GM12878 (cell line): ENCODE results near the gene ADGRD2. TPM values are rescaled to one million over a fixed set of nuclear protein-coding genes. Genes with fewer than 3 reads are reported as not detected.

Experiments used
- ATAC-seq: fragments of 200-7000 bp; cut with Tn5 transposase; 3 replicates; pipeline ENCODE4 v1.9.1; 2020; ENCODE audit warnings: mild to moderate bottlenecking, moderate library complexity
- BruUV-seq: library from RNA; stranded (reverse); fragments of 400-500 nt; replicated peaks from 2 replicates; lab custom pipeline; 2021; lab: Mats Ljungman, UMichigan
- CTCF ChIA-PET: fragments of 300-600 bp; sonication (Branson Sonifier 250); formaldehyde crosslinking; extraction: SDS; loops from one replicate; lab custom pipeline; 2021; ENCODE audit warnings: inconsistent platforms; lab: Yijun Ruan, JAX
- POLR2A ChIA-PET: fragments of 350-600 bp; formaldehyde crosslinking; extraction: SDS; loops from one replicate; lab custom pipeline; 2021; ENCODE audit warnings: inconsistent platforms; lab: Charles Lee
- RAD21 ChIA-PET: fragments of 300-600 bp; sonication (Branson Sonifier 250); formaldehyde crosslinking; loops from one replicate; lab custom pipeline; 2023; ENCODE audit warnings: antibody characterized with exemption; ENCODE audit not compliant: unreplicated experiment; lab: Charles Lee
- SMC1A ChIA-PET: fragments of 300-600 bp; sonication (Branson Sonifier 250); formaldehyde crosslinking; loops from one replicate; lab custom pipeline; 2023; ENCODE audit not compliant: unreplicated experiment, uncharacterized antibody; lab: Charles Lee
- DNase-seq: peaks from one replicate; pipeline ENCODE4 v3.0.0-alpha.2; 2011; ENCODE audit warnings: low read depth, low spot score
- FAIRE-seq: peaks from 3 replicates; lab custom pipeline; 2011; peaks lifted over from hg19 to GRCh38; lab: Jason Lieb, UNC
- H2AFZ ChIP-seq: 2 replicates; pipeline ENCODE4 v1.6.0; 2011; ENCODE audit warnings: low read depth, low read length, control low read depth; ENCODE audit not compliant: control insufficient read depth
- H3K27ac ChIP-seq: 2 replicates; pipeline ENCODE4 v1.5.1; 2011; ENCODE audit warnings: control low read depth; ENCODE audit not compliant: control insufficient read depth, insufficient read depth
- H3K27me3 ChIP-seq, 2 experiments: replicated peaks in 1 of 2; 2 replicates each; pipeline versions ENCODE4 v1.6.0 to v1.6.1; 2011; ENCODE audit warnings: low read length in 1 of 2; ENCODE audit not compliant: control insufficient read depth in 2 of 2, insufficient read depth in 2 of 2
- H3K36me3 ChIP-seq, 2 experiments: 2 replicates each; pipeline ENCODE4 v1.5.1; 2011; ENCODE audit warnings: low read length in 1 of 2; ENCODE audit not compliant: control insufficient read depth in 2 of 2, insufficient read depth in 2 of 2
- H3K4me1 ChIP-seq: 2 replicates; pipeline ENCODE4 v1.6.1; 2011; ENCODE audit warnings: mild to moderate bottlenecking, low read length, moderate library complexity, mixed read lengths; ENCODE audit not compliant: control insufficient read depth, insufficient read depth
- H3K4me2 ChIP-seq: 2 replicates; pipeline ENCODE4 v1.6.0; 2011; ENCODE audit warnings: control low read depth; ENCODE audit not compliant: control insufficient read depth, insufficient read depth
- H3K4me3 ChIP-seq: fragments of 200-600 bp; sonication (generic); 2 replicates; pipeline ENCODE4 v1.5.1; 2016
- H3K79me2 ChIP-seq: 2 replicates; pipeline ENCODE4 v1.6.0; 2011; ENCODE audit warnings: low read length; ENCODE audit not compliant: control insufficient read depth, insufficient read depth
- H3K9ac ChIP-seq: 2 replicates; pipeline ENCODE4 v1.8.0; 2011; ENCODE audit warnings: low read length, control low read depth, mixed read lengths; ENCODE audit not compliant: control insufficient read depth, insufficient read depth
- H3K9me3 ChIP-seq: replicated peaks from 3 replicates; pipeline ENCODE4 v1.5.1; 2011; ENCODE audit warnings: mild to moderate bottlenecking, low read length; ENCODE audit not compliant: control insufficient read depth, insufficient read depth
- H4K20me1 ChIP-seq: 2 replicates; pipeline ENCODE4 v1.6.0; 2011; ENCODE audit not compliant: control insufficient read depth, insufficient read depth
- ATF7 ChIP-seq: fragments of 450-650 bp; IDR thresholded peaks from 2 replicates; pipeline ENCODE4 v1.6.1; 2016; ENCODE audit warnings: low read depth, mild to moderate bottlenecking
- IKZF1 ChIP-seq: fragments of 450-650 bp; conservative IDR thresholded peaks from 2 replicates; pipeline ENCODE4 v1.6.1; 2017; ENCODE audit warnings: antibody characterized with exemption, mild to moderate bottlenecking
- MEF2A ChIP-seq: IDR thresholded peaks from 2 replicates; pipeline ENCODE4 v1.6.1; 2011; ENCODE audit warnings: low read depth, mild to moderate bottlenecking, low read length, moderate library complexity; ENCODE audit not compliant: insufficient read depth
- SMAD1 ChIP-seq: fragments of 450-650 bp; IDR thresholded peaks from 2 replicates; pipeline ENCODE4 v1.6.1; 2018; ENCODE audit warnings: mild to moderate bottlenecking, low read depth; ENCODE audit not compliant: partially characterized antibody
- ZNF384 ChIP-seq: IDR thresholded peaks from 2 replicates; pipeline ENCODE4 v1.6.1; 2012; ENCODE audit warnings: low read depth, mild to moderate bottlenecking, low read length, improper control_type of control experiment, borderline replicate concordance
- WGBS: methylation state at CpG from one replicate; pipeline ENCODE4 v1.1.6; 2016; ENCODE audit warnings: low lambda C conversion rate; ENCODE audit not compliant: insufficient replicate concordance, insufficient coverage; ENCODE audit errors: missing lambda C conversion rate; 5-methylcytosine and 5-hydroxymethylcytosine counted together
- in situ Hi-C: fragments of 300-500 bp; cut with MboI; formaldehyde crosslinking; loops from 9 replicates; pipeline ENCODE4 v1.14.3; 2018; ENCODE audit warnings: mixed read lengths
- intact Hi-C: fragments of 100-400 bp; cut with micrococcal nuclease; formaldehyde crosslinking; loops from one replicate; pipeline ENCODE4 v1.14.2; 2022; ENCODE audit not compliant: unreplicated experiment
- polyA plus RNA-seq, 11 experiments: library from polyadenylated mRNA; depleted of rRNA in 4 of 11; unstranded in 6 of 11; stranded (reverse) in 5 of 11; fragments of >200 nt; fragmentation: Nextera tagmentation in 4 of 11; fragmentation: Illumina TruSeq in 1 of 11; extraction: Ambion mirVana in 4 of 11; extraction: Trizol in 1 of 11; gene quantifications; 1 replicate in 1 of 11; 2 replicates in 10 of 11; pipeline versions ENCODE4 v1.2.1 to v1.2.3, GENCODE V29; 2011 to 2016; ENCODE audit warnings: inconsistent platforms in 2 of 11, missing spikeins in 2 of 11, low read depth in 1 of 11
- total RNA-seq, 4 experiments: library from RNA; depleted of rRNA in 3 of 4; stranded (reverse); fragments of >200 nt in 3 of 4; fragmentation: Illumina TruSeq in 1 of 4; extraction: Trizol in 1 of 4; gene quantifications; 2 replicates each; pipeline versions ENCODE4 v1.2.1 to v1.2.3, GENCODE V29; 2013 to 2021
- TF ChIP-seq, protein P1 (sequence below): IDR thresholded peaks from 2 replicates; pipeline ENCODE4 v1.6.1; 2012; ENCODE audit warnings: improper control_type of control experiment, low read depth, low read length; ENCODE audit not compliant: insufficient replicate concordance

ADGRD2 gene
- total and polyA plus RNA-seq, 10 of the 15 experiments (the other 5 are each of a cell fraction or from before 2014, with no cell fraction given), result not detected

- CTCF ChIA-PET, result no interaction called here
- no peak for ATAC-seq
Measured at GRCh38 chr9:124478354-124478753, 28.1 kb downstream of the ADGRD2 start.

More at GRCh38 chr9:124478354-124478753, 28.1 kb downstream of the ADGRD2 start:
- Histone ChIP-seq H3K4me1 (no peaks in the 10 kb centered on the region), H3K79me2 (no peaks in the 10 kb centered on the region), H3K27me3 (peaks cover 2 to 3% of the 10 kb centered on the region in 2 experiments; a peak in 3 of 4 replicates), H3K9ac (no peak overlapping the region), H3K36me3 (no peaks in the 10 kb centered on the region), H3K27ac (no peak overlapping the region), H3K4me2 (no peak overlapping the region), H3K9me3 (no peaks in the 10 kb centered on the region), H2AFZ (no peak overlapping the region), H4K20me1 (no peaks in the 10 kb centered on the region), H3K4me3 (no peak overlapping the region)
- ChIA-PET SMC1A (no interaction called here), RAD21 (no interaction called here), POLR2A (no interaction called here)
- no peak for TF ChIP-seq ATF7
- TF ChIP-seq SMAD1, result no peak
- no peak for TF ChIP-seq ZNF384
- TF ChIP-seq IKZF1, result no peak
- TF ChIP-seq, protein P1, sequence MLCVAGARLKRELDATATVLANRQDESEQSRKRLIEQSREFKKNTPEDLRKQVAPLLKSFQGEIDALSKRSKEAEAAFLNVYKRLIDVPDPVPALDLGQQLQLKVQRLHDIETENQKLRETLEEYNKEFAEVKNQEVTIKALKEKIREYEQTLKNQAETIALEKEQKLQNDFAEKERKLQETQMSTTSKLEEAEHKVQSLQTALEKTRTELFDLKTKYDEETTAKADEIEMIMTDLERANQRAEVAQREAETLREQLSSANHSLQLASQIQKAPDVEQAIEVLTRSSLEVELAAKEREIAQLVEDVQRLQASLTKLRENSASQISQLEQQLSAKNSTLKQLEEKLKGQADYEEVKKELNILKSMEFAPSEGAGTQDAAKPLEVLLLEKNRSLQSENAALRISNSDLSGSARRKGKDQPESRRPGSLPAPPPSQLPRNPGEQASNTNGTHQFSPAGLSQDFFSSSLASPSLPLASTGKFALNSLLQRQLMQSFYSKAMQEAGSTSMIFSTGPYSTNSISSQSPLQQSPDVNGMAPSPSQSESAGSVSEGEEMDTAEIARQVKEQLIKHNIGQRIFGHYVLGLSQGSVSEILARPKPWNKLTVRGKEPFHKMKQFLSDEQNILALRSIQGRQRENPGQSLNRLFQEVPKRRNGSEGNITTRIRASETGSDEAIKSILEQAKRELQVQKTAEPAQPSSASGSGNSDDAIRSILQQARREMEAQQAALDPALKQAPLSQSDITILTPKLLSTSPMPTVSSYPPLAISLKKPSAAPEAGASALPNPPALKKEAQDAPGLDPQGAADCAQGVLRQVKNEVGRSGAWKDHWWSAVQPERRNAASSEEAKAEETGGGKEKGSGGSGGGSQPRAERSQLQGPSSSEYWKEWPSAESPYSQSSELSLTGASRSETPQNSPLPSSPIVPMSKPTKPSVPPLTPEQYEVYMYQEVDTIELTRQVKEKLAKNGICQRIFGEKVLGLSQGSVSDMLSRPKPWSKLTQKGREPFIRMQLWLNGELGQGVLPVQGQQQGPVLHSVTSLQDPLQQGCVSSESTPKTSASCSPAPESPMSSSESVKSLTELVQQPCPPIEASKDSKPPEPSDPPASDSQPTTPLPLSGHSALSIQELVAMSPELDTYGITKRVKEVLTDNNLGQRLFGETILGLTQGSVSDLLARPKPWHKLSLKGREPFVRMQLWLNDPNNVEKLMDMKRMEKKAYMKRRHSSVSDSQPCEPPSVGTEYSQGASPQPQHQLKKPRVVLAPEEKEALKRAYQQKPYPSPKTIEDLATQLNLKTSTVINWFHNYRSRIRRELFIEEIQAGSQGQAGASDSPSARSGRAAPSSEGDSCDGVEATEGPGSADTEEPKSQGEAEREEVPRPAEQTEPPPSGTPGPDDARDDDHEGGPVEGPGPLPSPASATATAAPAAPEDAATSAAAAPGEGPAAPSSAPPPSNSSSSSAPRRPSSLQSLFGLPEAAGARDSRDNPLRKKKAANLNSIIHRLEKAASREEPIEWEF, result no peak
- TF ChIP-seq MEF2A, result no peak
- intact Hi-C loops, result no loop called here
- in situ Hi-C loops, result no loop called here
- BruUV-seq, result no TSS peak
- DNase-seq (no peak), FAIRE-seq (no peak)
- WGBS, result 52% methylated on average over 12 of the region's 12 CpGs
